Central memory CD8-positive, alpha-beta T cell (primary cell): Measurements from ENCODE around the gene PAQR5.

ENCODE experiments used
- ATAC-seq: fragments of 150-1000 bp; cut with Tn5 transposase; replicated peaks from 2 replicates; pipeline ENCODE4 v1.10.0; 2022; ENCODE audit warnings: mild to moderate bottlenecking, moderate FRiP score, moderate number of reproducible peaks; ENCODE audit not compliant: poor library complexity, severe bottlenecking; ENCODE audit errors: extremely low read depth
- DNase-seq, 2 donors: peaks; one replicate each; pipeline ENCODE4 v3.0.0; 2021; ENCODE audit warnings: low spot score in 2 of 2
- H3K27ac Mint-ChIP-seq: one replicate; pipeline ENCODE4 v1.8.0; 2022; ENCODE audit warnings: low read depth, mild to moderate bottlenecking, moderate library complexity, mixed read lengths
- H3K27me3 Mint-ChIP-seq: one replicate; pipeline ENCODE4 v1.8.0; 2022; ENCODE audit warnings: mixed read lengths
- H3K36me3 Mint-ChIP-seq: one replicate; pipeline ENCODE4 v1.8.0; 2022; ENCODE audit warnings: mild to moderate bottlenecking, moderate library complexity, mixed read lengths; ENCODE audit not compliant: insufficient read depth
- H3K4me1 Mint-ChIP-seq: one replicate; pipeline ENCODE4 v1.8.0; 2022; ENCODE audit warnings: mixed read lengths
- H3K4me3 Mint-ChIP-seq: one replicate; pipeline ENCODE4 v1.8.0; 2022; ENCODE audit warnings: mild to moderate bottlenecking, moderate library complexity, mixed read lengths
- H3K9me3 Mint-ChIP-seq: one replicate; pipeline ENCODE4 v1.8.0; 2022; ENCODE audit warnings: mixed read lengths

The PAQR5 gene

GRCh38 chr15:69313432-69314000 is 14.8 kb downstream of the PAQR5 start:
- Mint-ChIP-seq H3K27me3 (peaks cover 62% of the 10 kb centered on the region), H3K36me3 (no peaks in the 10 kb centered on the region), H3K9me3 (no peaks in the 10 kb centered on the region), H3K27ac (no peak overlapping the region), H3K4me3 (no peak overlapping the region), H3K4me1 (no peaks in the 10 kb centered on the region)
- ATAC-seq: no peak
- no peak for DNase-seq

GRCh38 chr15:69314131-69314530 is 15.4 kb downstream of the PAQR5 start:
- Mint-ChIP-seq H3K4me1 (no peaks in the 10 kb centered on the region), H3K27ac (no peak overlapping the region), H3K4me3 (no peak overlapping the region), H3K27me3 (peaks cover 60% of the 10 kb centered on the region), H3K36me3 (peaks cover 2% of the 10 kb centered on the region), H3K9me3 (no peaks in the 10 kb centered on the region)
- no peak for ATAC-seq
- no peak for DNase-seq

GRCh38 chr15:69314736-69315135 is 16.0 kb downstream of the PAQR5 start:
- peaks cover 2% of the 10 kb centered on the region for H3K36me3 Mint-ChIP-seq
- no peak overlapping the region for H3K27ac Mint-ChIP-seq
- ATAC-seq: no peak
- peaks cover 55% of the 10 kb centered on the region for H3K27me3 Mint-ChIP-seq
- DNase-seq: no peak
- no peak overlapping the region for H3K4me3 Mint-ChIP-seq
- no peaks in the 10 kb centered on the region for H3K4me1 Mint-ChIP-seq
- H3K9me3 Mint-ChIP-seq: no peaks in the 10 kb centered on the region

GRCh38 chr15:69315402-69316110 is 16.8 kb downstream of the PAQR5 start:
- Mint-ChIP-seq H3K27ac (no peak overlapping the region), H3K4me3 (no peak overlapping the region), H3K4me1 (no peaks in the 10 kb centered on the region), H3K36me3 (peaks cover 2% of the 10 kb centered on the region), H3K9me3 (no peaks in the 10 kb centered on the region), H3K27me3 (peaks cover 55% of the 10 kb centered on the region)
- ATAC-seq (no peak), DNase-seq (no peak)

- Mint-ChIP-seq H3K4me3 (no peak overlapping the region), H3K27ac (no peak overlapping the region), H3K9me3 (no peaks in the 10 kb centered on the region), H3K4me1 (no peaks in the 10 kb centered on the region), H3K27me3 (peaks cover 57% of the 10 kb centered on the region), H3K36me3 (peaks cover 2% of the 10 kb centered on the region)
- ATAC-seq: no peak
- no peak for DNase-seq
These were observed 17.6 kb downstream of the PAQR5 start for GRCh38 chr15:69316291-69316690.

GRCh38 chr15:69317392-69317841 is 18.7 kb downstream of the PAQR5 start:
- ATAC-seq (no peak), DNase-seq (no peak)
- Mint-ChIP-seq H3K36me3 (peaks cover 2% of the 10 kb centered on the region), H3K4me3 (no peak overlapping the region), H3K4me1 (no peaks in the 10 kb centered on the region), H3K27me3 (peaks cover 60% of the 10 kb centered on the region), H3K9me3 (no peaks in the 10 kb centered on the region), H3K27ac (no peak overlapping the region)

- no peaks in the 10 kb centered on the region for H3K4me1 Mint-ChIP-seq
- no peak overlapping the region for H3K4me3 Mint-ChIP-seq
- H3K9me3 Mint-ChIP-seq: no peaks in the 10 kb centered on the region
- peaks cover 66% of the 10 kb centered on the region for H3K27me3 Mint-ChIP-seq
- DNase-seq (no peak), ATAC-seq (no peak)
- no peak overlapping the region for H3K27ac Mint-ChIP-seq
- peaks cover 2% of the 10 kb centered on the region for H3K36me3 Mint-ChIP-seq
These were observed 19.3 kb downstream of the PAQR5 start for GRCh38 chr15:69318033-69318432.

GRCh38 chr15:69319384-69320375 is 21.0 kb downstream of the PAQR5 start:
- H3K9me3 Mint-ChIP-seq: no peaks in the 10 kb centered on the region
- H3K27ac Mint-ChIP-seq: no peak overlapping the region
- DNase-seq (no peak), ATAC-seq (no peak)
- peaks cover 65% of the 10 kb centered on the region for H3K27me3 Mint-ChIP-seq
- H3K4me3 Mint-ChIP-seq: no peak overlapping the region
- peaks cover 6% of the 10 kb centered on the region for H3K36me3 Mint-ChIP-seq
- H3K4me1 Mint-ChIP-seq: no peaks in the 10 kb centered on the region

- DNase-seq: no peak
- Mint-ChIP-seq H3K9me3 (no peaks in the 10 kb centered on the region), H3K36me3 (peaks cover 6% of the 10 kb centered on the region), H3K27me3 (peaks cover 65% of the 10 kb centered on the region), H3K4me3 (no peak overlapping the region), H3K4me1 (no peaks in the 10 kb centered on the region), H3K27ac (no peak overlapping the region)
- ATAC-seq: no peak
These were observed 22.4 kb downstream of the PAQR5 start for GRCh38 chr15:69320977-69321554.

- H3K27me3 Mint-ChIP-seq: peaks cover 53% of the 10 kb centered on the region
These were observed 25.2 kb downstream of the PAQR5 start for GRCh38 chr15:69323893-69324430.

GRCh38 chr15:69324565-69324964 is 25.9 kb downstream of the PAQR5 start:
- ATAC-seq: no peak
- no peak overlapping the region for H3K27ac Mint-ChIP-seq
- H3K36me3 Mint-ChIP-seq: peaks cover 4% of the 10 kb centered on the region
- H3K27me3 Mint-ChIP-seq: peaks cover 53% of the 10 kb centered on the region
- H3K9me3 Mint-ChIP-seq: no peaks in the 10 kb centered on the region
- no peaks in the 10 kb centered on the region for H3K4me1 Mint-ChIP-seq
- H3K4me3 Mint-ChIP-seq: no peak overlapping the region
- no peak for DNase-seq

More at GRCh38 chr15:69323893-69324430, 25.2 kb downstream of the PAQR5 start:
- no peak for DNase-seq
- Mint-ChIP-seq H3K4me1 (no peaks in the 10 kb centered on the region), H3K27ac (no peak overlapping the region), H3K36me3 (peaks cover 4% of the 10 kb centered on the region), H3K9me3 (no peaks in the 10 kb centered on the region), H3K4me3 (no peak overlapping the region)
- ATAC-seq: no peak

GRCh38 chr15:69325456-69325971 is 26.8 kb downstream of the PAQR5 start:
- Mint-ChIP-seq H3K4me3 (no peak overlapping the region), H3K4me1 (no peaks in the 10 kb centered on the region), H3K9me3 (no peaks in the 10 kb centered on the region), H3K27ac (no peak overlapping the region), H3K27me3 (peaks cover 55% of the 10 kb centered on the region), H3K36me3 (peaks cover 4% of the 10 kb centered on the region)
- no peak for DNase-seq
- ATAC-seq: no peak
